Liver (tissue), 9 donors: ENCODE results near the gene ARHGDIB. TPM values are rescaled to one million over a fixed set of nuclear protein-coding genes. Genes with fewer than 3 reads are reported as not detected.

Experiments
- DNase-seq: peaks from one replicate; pipeline ENCODE4 v3.0.0-alpha.2; 2017; ENCODE audit warnings: low spot score
- H3K27ac ChIP-seq, 2 donors: one replicate each; pipeline ENCODE4 v1.7.0; 2013; ENCODE audit warnings: inconsistent platforms in 2 of 2, low read length in 2 of 2, control low read depth in 1 of 2, low read depth in 1 of 2, mild to moderate bottlenecking in 1 of 2
- H3K27me3 ChIP-seq, 4 donors: one replicate each; pipeline versions ENCODE4 v1.6.1 to v1.7.0; 2013; ENCODE audit warnings: low read length in 3 of 4, inconsistent platforms in 1 of 4, mild to moderate bottlenecking in 1 of 4, moderate library complexity in 1 of 4; ENCODE audit not compliant: control insufficient read depth in 4 of 4, insufficient read depth in 4 of 4
- H3K36me3 ChIP-seq, 4 donors: one replicate each; pipeline versions ENCODE4 v1.6.1 to v1.7.0; 2013; ENCODE audit warnings: low read length in 3 of 4, mild to moderate bottlenecking in 3 of 4, low read depth in 1 of 4, moderate library complexity in 1 of 4; ENCODE audit not compliant: control insufficient read depth in 4 of 4, insufficient read depth in 3 of 4
- H3K4me1 ChIP-seq, 4 donors: one replicate each; pipeline versions ENCODE4 v1.6.1 to v1.7.0; 2013; ENCODE audit warnings: low read length in 3 of 4, mild to moderate bottlenecking in 3 of 4, moderate library complexity in 1 of 4; ENCODE audit not compliant: control insufficient read depth in 4 of 4, insufficient read depth in 4 of 4
- H3K4me3 ChIP-seq, 3 donors: one replicate each; pipeline versions ENCODE4 v1.6.1 to v1.7.0; 2013; ENCODE audit warnings: low read length in 3 of 3, control low read depth in 1 of 3, low read depth in 1 of 3, mild to moderate bottlenecking in 1 of 3
- H3K9ac ChIP-seq, 2 donors: one replicate each; pipeline ENCODE4 v1.7.0; 2013; ENCODE audit warnings: low read length in 2 of 2, mild to moderate bottlenecking in 2 of 2, moderate library complexity in 2 of 2, control low read depth in 1 of 2, low read depth in 1 of 2
- H3K9me3 ChIP-seq, 4 donors: one replicate each; pipeline versions ENCODE4 v1.6.1 to v1.7.0; 2013; ENCODE audit warnings: low read length in 3 of 4; ENCODE audit not compliant: control insufficient read depth in 4 of 4
- EGR1 ChIP-seq, 2 donors: IDR thresholded peaks; 2 replicates each; pipeline ENCODE4 v1.6.1; 2016 to 2018; ENCODE audit warnings: antibody characterized with exemption in 2 of 2, low read depth in 2 of 2
- FOXA1 ChIP-seq: IDR thresholded peaks from 2 replicates; pipeline ENCODE4 v1.6.1; 2016; ENCODE audit warnings: antibody characterized with exemption
- FOXA2 ChIP-seq: IDR thresholded peaks from 2 replicates; pipeline ENCODE4 v1.6.1; 2016; ENCODE audit warnings: antibody characterized with exemption
- GABPA ChIP-seq, 2 donors: IDR thresholded peaks in 1 of 2; conservative IDR thresholded peaks in 1 of 2; 2 replicates each; pipeline ENCODE4 v1.6.1; 2016; ENCODE audit warnings: antibody characterized with exemption in 2 of 2, mild to moderate bottlenecking in 1 of 2, moderate library complexity in 1 of 2
- HNF4A ChIP-seq, 2 donors: conservative IDR thresholded peaks; 2 replicates each; pipeline ENCODE4 v1.6.1; 2016; ENCODE audit warnings: antibody characterized with exemption in 2 of 2, mild to moderate bottlenecking in 2 of 2
- HNF4G ChIP-seq: IDR thresholded peaks from 2 replicates; pipeline ENCODE4 v1.6.1; 2016; ENCODE audit warnings: antibody characterized with exemption
- JUND ChIP-seq, 2 donors: IDR thresholded peaks; 2 replicates each; pipeline ENCODE4 v1.6.1; 2016; ENCODE audit warnings: antibody characterized with exemption in 2 of 2
- NR2F2 ChIP-seq: IDR thresholded peaks from 2 replicates; pipeline ENCODE4 v1.6.1; 2016; ENCODE audit warnings: antibody characterized with exemption
- RAD21 ChIP-seq, 2 donors: IDR thresholded peaks; 2 replicates each; pipeline ENCODE4 v1.6.1; 2016; ENCODE audit warnings: antibody characterized with exemption in 2 of 2, mild to moderate bottlenecking in 2 of 2
- REST ChIP-seq: IDR thresholded peaks from 2 replicates; pipeline ENCODE4 v1.6.1; 2016; ENCODE audit warnings: antibody characterized with exemption, mild to moderate bottlenecking
- RXRA ChIP-seq, 2 donors: IDR thresholded peaks; 2 replicates each; pipeline ENCODE4 v1.6.1; 2017 to 2018; ENCODE audit warnings: antibody characterized with exemption in 2 of 2, mild to moderate bottlenecking in 1 of 2
- SP1 ChIP-seq: IDR thresholded peaks from 2 replicates; pipeline ENCODE4 v1.6.1; 2018; ENCODE audit warnings: antibody characterized with exemption, mild to moderate bottlenecking
- TAF1 ChIP-seq: conservative IDR thresholded peaks from 2 replicates; pipeline ENCODE4 v1.6.1; 2016; ENCODE audit warnings: antibody characterized with exemption, mild to moderate bottlenecking
- YY1 ChIP-seq: IDR thresholded peaks from 2 replicates; pipeline ENCODE4 v1.6.1; 2016; ENCODE audit warnings: antibody characterized with exemption, mild to moderate bottlenecking
- WGBS: extraction: QIAGEN DNeasy Blood & Tissue Kit; methylation state at CpG from one replicate; pipeline ENCODE4 v1.1.7; 2013; 5-methylcytosine and 5-hydroxymethylcytosine counted together
- polyA plus RNA-seq, 2 donors: library from polyadenylated mRNA; stranded (reverse) in 1 of 2; unstranded in 1 of 2; fragments of 200-250 nt in 1 of 2; fragments of >200 nt in 1 of 2; fragmentation: Nextera tagmentation in 1 of 2; extraction: Ambion mirVana in 1 of 2; gene quantifications; one replicate each; pipeline versions ENCODE4 v1.2.1 to v1.2.3, GENCODE V29; 2013 to 2015
- total RNA-seq, 2 donors: library from RNA; depleted of rRNA; stranded (reverse); fragments of >200 nt; gene quantifications; one replicate each; pipeline ENCODE4 v1.2.3, GENCODE V29; 2014
- TF ChIP-seq, protein P1 (sequence below): IDR thresholded peaks from 2 replicates; pipeline ENCODE4 v1.6.1; 2016; ENCODE audit warnings: antibody characterized with exemption
- TF ChIP-seq, protein P2 (sequence below): IDR thresholded peaks from 2 replicates; pipeline ENCODE4 v1.6.1; 2016; ENCODE audit warnings: antibody characterized with exemption
- TF ChIP-seq, protein P3 (sequence below): IDR thresholded peaks from 2 replicates; pipeline ENCODE4 v1.6.1; 2016; ENCODE audit warnings: antibody characterized with exemption
- donor health status: healthy.
- donor health status: healthy.
- donor health status: healthy.
- donor health status: healthy.
- donor health status: healthy.

The ARHGDIB gene
- total and polyA plus RNA-seq, 4 donors: 36.3 to 66.9 (median 47.5) TPM

- TF ChIP-seq YY1 (no peak), GABPA (IDR thresholded peaks at IDR 0.05 in 1 of 2, conservative IDR thresholded peaks at IDR 0.05 in 1 of 2) (no peak)
These were observed 9.6 kb downstream of the ARHGDIB start (continued) for GRCh38 chr12:14951851-14952250.

DNA sequence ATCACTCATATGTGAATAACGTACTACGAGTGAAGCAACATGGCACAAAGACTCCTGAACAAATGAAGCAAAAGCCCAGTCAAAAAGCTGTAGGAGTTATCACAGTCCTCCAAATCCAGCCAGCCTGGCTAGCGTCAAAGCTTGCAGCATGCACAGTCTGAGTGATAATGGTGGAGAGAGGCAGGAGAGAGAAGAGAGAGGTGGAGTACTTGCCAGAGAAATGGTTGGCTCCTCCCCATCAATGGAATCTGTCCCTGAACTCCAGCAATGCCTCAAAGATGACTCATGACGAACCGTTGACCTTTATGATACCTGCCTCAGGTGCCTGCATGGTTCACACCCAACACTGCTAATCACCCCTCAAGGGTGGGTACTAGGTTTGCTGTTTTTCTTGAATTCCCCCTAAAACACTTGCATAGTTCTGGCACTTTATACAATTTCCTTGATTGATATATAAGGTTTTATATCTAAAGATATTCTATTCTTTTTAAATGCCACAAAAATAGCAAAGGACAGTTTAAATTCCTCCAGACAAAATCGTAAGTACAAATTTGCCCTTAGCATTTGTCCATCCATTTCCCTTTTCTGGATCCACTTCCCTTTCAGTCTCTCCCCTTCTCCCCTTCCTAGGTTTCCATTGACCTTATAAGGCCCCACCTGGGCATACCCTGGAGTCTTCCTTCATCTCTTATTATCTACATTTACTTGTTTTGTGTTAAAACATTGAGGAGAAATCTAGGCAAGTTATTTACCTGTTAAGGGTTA is 10.2 kb downstream of the ARHGDIB start:
- H3K27me3 ChIP-seq: no peaks in the 10 kb centered on the region
- no peak overlapping the region for H3K4me3 ChIP-seq
- peaks cover 0 to 8% (median 2%) of the 10 kb centered on the region in 4 donors for H3K4me1 ChIP-seq
- peak overlapping the region; percentile 71 to 78 for H3K27ac ChIP-seq
- H3K36me3 ChIP-seq: peaks cover 0 to 5% (median 3%) of the 10 kb centered on the region in 4 donors
- TF ChIP-seq FOXA2: no peak
- no peak for TF ChIP-seq HNF4A (conservative IDR thresholded peaks at IDR 0.05)
- no peak for TF ChIP-seq YY1
- no peak for TF ChIP-seq TAF1
- no peak for TF ChIP-seq REST
- TF ChIP-seq, protein P1, sequence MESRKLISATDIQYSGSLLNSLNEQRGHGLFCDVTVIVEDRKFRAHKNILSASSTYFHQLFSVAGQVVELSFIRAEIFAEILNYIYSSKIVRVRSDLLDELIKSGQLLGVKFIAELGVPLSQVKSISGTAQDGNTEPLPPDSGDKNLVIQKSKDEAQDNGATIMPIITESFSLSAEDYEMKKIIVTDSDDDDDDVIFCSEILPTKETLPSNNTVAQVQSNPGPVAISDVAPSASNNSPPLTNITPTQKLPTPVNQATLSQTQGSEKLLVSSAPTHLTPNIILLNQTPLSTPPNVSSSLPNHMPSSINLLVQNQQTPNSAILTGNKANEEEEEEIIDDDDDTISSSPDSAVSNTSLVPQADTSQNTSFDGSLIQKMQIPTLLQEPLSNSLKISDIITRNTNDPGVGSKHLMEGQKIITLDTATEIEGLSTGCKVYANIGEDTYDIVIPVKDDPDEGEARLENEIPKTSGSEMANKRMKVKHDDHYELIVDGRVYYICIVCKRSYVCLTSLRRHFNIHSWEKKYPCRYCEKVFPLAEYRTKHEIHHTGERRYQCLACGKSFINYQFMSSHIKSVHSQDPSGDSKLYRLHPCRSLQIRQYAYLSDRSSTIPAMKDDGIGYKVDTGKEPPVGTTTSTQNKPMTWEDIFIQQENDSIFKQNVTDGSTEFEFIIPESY: no peak
- TF ChIP-seq SP1: no peak
- no peak for TF ChIP-seq EGR1 (IDR thresholded peaks at IDR 0.05; ENCODE audit: low read depth in 2 of 2)
- no peaks in the 10 kb centered on the region for H3K9me3 ChIP-seq
- WGBS: 76% methylated on average over 6 of the region's 6 CpGs
- no peak for DNase-seq
- no peak overlapping the region for H3K9ac ChIP-seq

GRCh38 chr12:14950421-14950820 is 11.0 kb downstream of the ARHGDIB start:
- H3K27ac ChIP-seq: peak overlapping the region in 1 of 2 donors; percentile 69
- no peak for DNase-seq
- no peak overlapping the region for H3K9ac ChIP-seq
- H3K4me1 ChIP-seq: peaks cover 0 to 8% (median 0%) of the 10 kb centered on the region in 4 donors
- H3K4me3 ChIP-seq: no peak overlapping the region
- 73% methylated on average over 4 of the region's 4 CpGs for WGBS
- H3K27me3 ChIP-seq: no peaks in the 10 kb centered on the region
- peaks cover 0 to 10% (median 3%) of the 10 kb centered on the region in 4 donors for H3K36me3 ChIP-seq
- no peaks in the 10 kb centered on the region for H3K9me3 ChIP-seq
- TF ChIP-seq TAF1: no peak
- TF ChIP-seq GABPA (IDR thresholded peaks at IDR 0.05 in 1 of 2, conservative IDR thresholded peaks at IDR 0.05 in 1 of 2): no peak
- TF ChIP-seq, protein P2, sequence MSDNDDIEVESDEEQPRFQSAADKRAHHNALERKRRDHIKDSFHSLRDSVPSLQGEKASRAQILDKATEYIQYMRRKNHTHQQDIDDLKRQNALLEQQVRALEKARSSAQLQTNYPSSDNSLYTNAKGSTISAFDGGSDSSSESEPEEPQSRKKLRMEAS: no peak
- TF ChIP-seq, protein P1: no peak
- no peak for TF ChIP-seq EGR1 (IDR thresholded peaks at IDR 0.05; ENCODE audit: low read depth in 2 of 2)
- no peak for TF ChIP-seq YY1
- no peak for TF ChIP-seq REST
- TF ChIP-seq RXRA (IDR thresholded peaks at IDR 0.05): no peak
- TF ChIP-seq, protein P3, sequence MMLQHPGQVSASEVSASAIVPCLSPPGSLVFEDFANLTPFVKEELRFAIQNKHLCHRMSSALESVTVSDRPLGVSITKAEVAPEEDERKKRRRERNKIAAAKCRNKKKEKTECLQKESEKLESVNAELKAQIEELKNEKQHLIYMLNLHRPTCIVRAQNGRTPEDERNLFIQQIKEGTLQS: no peak
- TF ChIP-seq FOXA1: no peak
- no peak for TF ChIP-seq JUND (IDR thresholded peaks at IDR 0.05)
- TF ChIP-seq HNF4G: no peak
- no peak for TF ChIP-seq HNF4A (conservative IDR thresholded peaks at IDR 0.05)
- TF ChIP-seq RAD21 (IDR thresholded peaks at IDR 0.05): no peak
- no peak for TF ChIP-seq FOXA2
- TF ChIP-seq SP1: no peak
- no peak for TF ChIP-seq NR2F2
